Measurements from ENCODE around the gene TMEM37. TPM values are rescaled to one million over a fixed set of nuclear protein-coding genes. Genes with fewer than 3 reads are reported as not detected.

The TMEM37 gene
- total and polyA plus RNA-seq, 2 of the 13 experiments (the other 11 are each of a cell fraction or from before 2014, with no cell fraction given): 37.7 to 115 TPM

DNA sequence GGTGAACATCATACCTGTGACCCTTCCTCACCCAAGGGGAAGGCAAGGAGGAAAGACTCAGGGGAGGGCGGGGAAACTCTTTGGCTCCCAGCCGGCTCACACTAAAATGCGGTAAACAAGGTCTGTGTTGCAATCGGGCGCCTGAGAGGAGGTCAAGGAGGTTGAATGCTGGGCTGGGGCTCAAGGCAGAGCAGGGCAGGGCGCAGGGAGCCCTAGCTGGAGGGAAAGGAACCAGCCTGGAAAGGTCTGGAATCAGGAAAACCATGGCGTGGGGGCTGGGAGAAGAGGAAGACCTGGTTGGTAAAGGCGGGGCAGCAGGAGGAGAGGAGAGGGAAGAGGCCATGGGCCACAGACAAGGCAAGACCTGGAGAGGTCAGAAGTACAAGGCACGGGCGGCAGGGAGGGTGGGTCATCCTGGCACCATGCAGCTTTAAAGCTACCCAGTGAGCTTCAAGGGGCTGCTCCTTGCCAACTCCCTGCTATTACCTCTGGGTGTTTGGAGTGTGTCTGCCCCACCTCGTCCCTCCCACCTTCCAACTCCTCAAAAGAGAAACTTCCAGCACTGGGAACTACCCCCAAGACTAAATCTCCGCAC is 4.8 kb upstream of the TMEM37 start (continued):
- TF ChIP-seq ZNF749 (CRISPR knock-in tag; IDR thresholded peaks at IDR 0.05; ENCODE audit: borderline replicate concordance) (peak; percentile 59; the same call in 1 of the 2 replicates), ZBTB8A (CRISPR knock-in tag; IDR thresholded peaks at IDR 0.05; ENCODE audit: borderline replicate concordance, low read depth) (no peak), MEF2D (CRISPR knock-in tag; IDR thresholded peaks at IDR 0.05) (peak; percentile 27; the same call in 1 of the 2 replicates), HOXA7 (CRISPR knock-in tag; IDR thresholded peaks at IDR 0.05) (no peak), JARID2 (CRISPR knock-in tag; IDR thresholded peaks at IDR 0.05; ENCODE audit: insufficient replicate concordance) (no peak), TBX2 (CRISPR knock-in tag; IDR thresholded peaks at IDR 0.05; ENCODE audit: borderline replicate concordance) (peak; percentile 48; the same call in 1 of the 2 replicates), FOXM1 (CRISPR knock-in tag; IDR thresholded peaks at IDR 0.05) (no peak), KDM6A (CRISPR knock-in tag; IDR thresholded peaks at IDR 0.05; ENCODE audit: low read depth) (peak; percentile 42; the same call in 1 of the 2 replicates), ZNF615 (CRISPR knock-in tag; IDR thresholded peaks at IDR 0.05; ENCODE audit: borderline replicate concordance) (no peak; the same call in 1 of the 2 replicates), ZNF260 (CRISPR knock-in tag; IDR thresholded peaks at IDR 0.05; ENCODE audit: borderline replicate concordance, low read depth) (no peak), ZNF567 (CRISPR knock-in tag; IDR thresholded peaks at IDR 0.05; ENCODE audit: borderline replicate concordance) (no peak), RFXAP (CRISPR knock-in tag; IDR thresholded peaks at IDR 0.05; ENCODE audit: borderline replicate concordance) (no peak), ZNF12 (CRISPR knock-in tag; IDR thresholded peaks at IDR 0.05) (no peak), MXD4 (CRISPR knock-in tag; IDR thresholded peaks at IDR 0.05) (no peak), ZNF484 (CRISPR knock-in tag; IDR thresholded peaks at IDR 0.05; ENCODE audit: borderline replicate concordance, low read depth) (no peak), SOX5 (CRISPR knock-in tag; IDR thresholded peaks at IDR 0.05; ENCODE audit: borderline replicate concordance) (peak; percentile 90; the same call in 1 of the 2 replicates), ZNF382 (CRISPR knock-in tag; IDR thresholded peaks at IDR 0.05; ENCODE audit: borderline replicate concordance) (no peak), MTA1 (CRISPR knock-in tag; IDR thresholded peaks at IDR 0.05; ENCODE audit: borderline replicate concordance) (peak; percentile 96), NONO (IDR thresholded peaks at IDR 0.05) (no peak), NONO (CRISPR knock-in tag; conservative IDR thresholded peaks at IDR 0.05) (peak; percentile 12; the same call in 1 of the 2 replicates), AKAP8 (CRISPR knock-in tag; IDR thresholded peaks at IDR 0.05) (no peak), NFIC (IDR thresholded peaks at IDR 0.05; ENCODE audit: low read length) (no peak), BCL6 (CRISPR knock-in tag; IDR thresholded peaks at IDR 0.05) (peak; percentile 96)
- TF ChIP-seq, protein P1, sequence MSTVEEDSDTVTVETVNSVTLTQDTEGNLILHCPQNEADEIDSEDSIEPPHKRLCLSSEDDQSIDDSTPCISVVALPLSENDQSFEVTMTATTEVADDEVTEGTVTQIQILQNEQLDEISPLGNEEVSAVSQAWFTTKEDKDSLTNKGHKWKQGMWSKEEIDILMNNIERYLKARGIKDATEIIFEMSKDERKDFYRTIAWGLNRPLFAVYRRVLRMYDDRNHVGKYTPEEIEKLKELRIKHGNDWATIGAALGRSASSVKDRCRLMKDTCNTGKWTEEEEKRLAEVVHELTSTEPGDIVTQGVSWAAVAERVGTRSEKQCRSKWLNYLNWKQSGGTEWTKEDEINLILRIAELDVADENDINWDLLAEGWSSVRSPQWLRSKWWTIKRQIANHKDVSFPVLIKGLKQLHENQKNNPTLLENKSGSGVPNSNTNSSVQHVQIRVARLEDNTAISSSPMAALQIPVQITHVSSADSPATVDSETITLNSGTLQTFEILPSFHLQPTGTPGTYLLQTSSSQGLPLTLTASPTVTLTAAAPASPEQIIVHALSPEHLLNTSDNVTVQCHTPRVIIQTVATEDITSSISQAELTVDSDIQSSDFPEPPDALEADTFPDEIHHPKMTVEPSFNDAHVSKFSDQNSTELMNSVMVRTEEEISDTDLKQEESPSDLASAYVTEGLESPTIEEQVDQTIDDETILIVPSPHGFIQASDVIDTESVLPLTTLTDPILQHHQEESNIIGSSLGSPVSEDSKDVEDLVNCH (CRISPR knock-in tag; IDR thresholded peaks at IDR 0.05): no peak
- TF ChIP-seq, protein P2, sequence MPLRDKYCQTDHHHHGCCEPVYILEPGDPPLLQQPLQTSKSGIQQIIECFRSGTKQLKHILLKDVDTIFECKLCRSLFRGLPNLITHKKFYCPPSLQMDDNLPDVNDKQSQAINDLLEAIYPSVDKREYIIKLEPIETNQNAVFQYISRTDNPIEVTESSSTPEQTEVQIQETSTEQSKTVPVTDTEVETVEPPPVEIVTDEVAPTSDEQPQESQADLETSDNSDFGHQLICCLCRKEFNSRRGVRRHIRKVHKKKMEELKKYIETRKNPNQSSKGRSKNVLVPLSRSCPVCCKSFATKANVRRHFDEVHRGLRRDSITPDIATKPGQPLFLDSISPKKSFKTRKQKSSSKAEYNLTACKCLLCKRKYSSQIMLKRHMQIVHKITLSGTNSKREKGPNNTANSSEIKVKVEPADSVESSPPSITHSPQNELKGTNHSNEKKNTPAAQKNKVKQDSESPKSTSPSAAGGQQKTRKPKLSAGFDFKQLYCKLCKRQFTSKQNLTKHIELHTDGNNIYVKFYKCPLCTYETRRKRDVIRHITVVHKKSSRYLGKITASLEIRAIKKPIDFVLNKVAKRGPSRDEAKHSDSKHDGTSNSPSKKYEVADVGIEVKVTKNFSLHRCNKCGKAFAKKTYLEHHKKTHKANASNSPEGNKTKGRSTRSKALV (CRISPR knock-in tag; IDR thresholded peaks at IDR 0.05): no peak
- TF ChIP-seq, protein P3, sequence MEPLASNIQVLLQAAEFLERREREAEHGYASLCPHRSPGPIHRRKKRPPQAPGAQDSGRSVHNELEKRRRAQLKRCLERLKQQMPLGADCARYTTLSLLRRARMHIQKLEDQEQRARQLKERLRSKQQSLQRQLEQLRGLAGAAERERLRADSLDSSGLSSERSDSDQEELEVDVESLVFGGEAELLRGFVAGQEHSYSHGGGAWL (CRISPR knock-in tag; IDR thresholded peaks at IDR 0.05): no peak; the same call in 1 of the 2 replicates

All from HepG2 (cell line).